Neutrophil (primary cell): ENCODE measurements around the gene IL20RB.

Experiments used
- H3K27ac ChIP-seq: fragments of 200-600 bp; sonication (generic); 2 replicates; pipeline ENCODE4 v1.5.1; 2016; ENCODE audit warnings: mild to moderate bottlenecking, moderate library complexity
- H3K27me3 ChIP-seq: fragments of 200-600 bp; sonication (generic); 2 replicates; pipeline ENCODE4 v1.6.0; 2016; ENCODE audit warnings: mild to moderate bottlenecking
- H3K36me3 ChIP-seq: fragments of 200-600 bp; sonication (generic); 2 replicates; pipeline ENCODE4 v1.5.1; 2017
- H3K4me1 ChIP-seq, 2 experiments: fragments of 200-600 bp in 1 of 2; sonication (generic) in 1 of 2; 1 replicate in 1 of 2; 2 replicates in 1 of 2; pipeline versions ENCODE4 v1.5.1 to v1.6.1; 2013 to 2016; ENCODE audit warnings: low read depth in 1 of 2, low read length in 1 of 2, mild to moderate bottlenecking in 1 of 2, moderate library complexity in 1 of 2; ENCODE audit not compliant: control insufficient read depth in 1 of 2, insufficient read depth in 1 of 2
- H3K4me3 ChIP-seq, 2 experiments: fragments of 200-600 bp in 1 of 2; sonication (generic) in 1 of 2; 1 replicate in 1 of 2; 2 replicates in 1 of 2; pipeline ENCODE4 v1.5.1; 2013 to 2016; ENCODE audit warnings: low read depth in 1 of 2, low read length in 1 of 2, mild to moderate bottlenecking in 1 of 2, moderate library complexity in 1 of 2
- H3K9me3 ChIP-seq: fragments of 200-600 bp; sonication (generic); 2 replicates; pipeline ENCODE4 v1.5.1; 2016
- TF ChIP-seq, protein P1 (sequence below): fragments of 200-600 bp; sonication (generic); IDR thresholded peaks from 2 replicates; pipeline ENCODE4 v1.5.1; 2016; ENCODE audit warnings: antibody characterized with exemption

The IL20RB gene

GRCh38 chr3:136937851-136938250 is 19.9 kb upstream of the IL20RB start:
- Histone ChIP-seq H3K27me3 (no peaks in the 10 kb centered on the region), H3K27ac (no peak overlapping the region), H3K4me1 (peaks cover 10 to 12% of the 10 kb centered on the region in 2 experiments), H3K36me3 (peaks cover 5% of the 10 kb centered on the region), H3K4me3 (no peak overlapping the region), H3K9me3 (no peaks in the 10 kb centered on the region)
- TF ChIP-seq, protein P1, sequence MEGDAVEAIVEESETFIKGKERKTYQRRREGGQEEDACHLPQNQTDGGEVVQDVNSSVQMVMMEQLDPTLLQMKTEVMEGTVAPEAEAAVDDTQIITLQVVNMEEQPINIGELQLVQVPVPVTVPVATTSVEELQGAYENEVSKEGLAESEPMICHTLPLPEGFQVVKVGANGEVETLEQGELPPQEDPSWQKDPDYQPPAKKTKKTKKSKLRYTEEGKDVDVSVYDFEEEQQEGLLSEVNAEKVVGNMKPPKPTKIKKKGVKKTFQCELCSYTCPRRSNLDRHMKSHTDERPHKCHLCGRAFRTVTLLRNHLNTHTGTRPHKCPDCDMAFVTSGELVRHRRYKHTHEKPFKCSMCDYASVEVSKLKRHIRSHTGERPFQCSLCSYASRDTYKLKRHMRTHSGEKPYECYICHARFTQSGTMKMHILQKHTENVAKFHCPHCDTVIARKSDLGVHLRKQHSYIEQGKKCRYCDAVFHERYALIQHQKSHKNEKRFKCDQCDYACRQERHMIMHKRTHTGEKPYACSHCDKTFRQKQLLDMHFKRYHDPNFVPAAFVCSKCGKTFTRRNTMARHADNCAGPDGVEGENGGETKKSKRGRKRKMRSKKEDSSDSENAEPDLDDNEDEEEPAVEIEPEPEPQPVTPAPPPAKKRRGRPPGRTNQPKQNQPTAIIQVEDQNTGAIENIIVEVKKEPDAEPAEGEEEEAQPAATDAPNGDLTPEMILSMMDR: no peak

DNA sequence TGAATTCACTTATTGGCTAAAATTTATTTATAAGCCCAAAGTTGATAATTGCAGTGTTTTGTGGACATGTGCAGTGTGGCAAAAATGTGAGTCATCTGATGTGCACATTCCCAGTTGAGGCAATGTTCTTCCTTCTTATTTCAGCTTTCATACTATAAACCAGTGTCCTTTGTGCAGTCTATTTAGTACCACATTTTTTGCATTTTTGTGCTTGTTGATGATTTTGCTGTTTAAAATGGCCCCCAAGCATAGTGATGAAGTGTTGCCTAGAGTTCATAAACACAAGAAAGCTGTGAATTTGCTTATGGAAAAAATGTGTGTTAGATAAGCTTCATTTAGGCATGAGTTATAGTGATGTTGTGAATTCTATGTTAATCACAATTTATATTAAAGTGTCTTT is 19.4 kb upstream of the IL20RB start:
- Histone ChIP-seq H3K27ac (peak overlapping the region; percentile 17), H3K4me1 (peaks cover 10 to 12% of the 10 kb centered on the region in 2 experiments), H3K27me3 (no peaks in the 10 kb centered on the region), H3K36me3 (peaks cover 5% of the 10 kb centered on the region), H3K4me3 (no peak overlapping the region), H3K9me3 (no peaks in the 10 kb centered on the region)
- TF ChIP-seq, protein P1: no peak

- H3K4me1 ChIP-seq: peaks cover 10 to 12% of the 10 kb centered on the region in 2 experiments
- TF ChIP-seq, protein P1: no peak
- H3K9me3 ChIP-seq: no peaks in the 10 kb centered on the region
- H3K27ac ChIP-seq: no peak overlapping the region
- H3K27me3 ChIP-seq: no peaks in the 10 kb centered on the region
- peaks cover under 1% of the 10 kb centered on the region for H3K36me3 ChIP-seq
- H3K4me3 ChIP-seq: no peak overlapping the region
These were observed 18.3 kb upstream of the IL20RB start for GRCh38 chr3:136939489-136939888.

DNA sequence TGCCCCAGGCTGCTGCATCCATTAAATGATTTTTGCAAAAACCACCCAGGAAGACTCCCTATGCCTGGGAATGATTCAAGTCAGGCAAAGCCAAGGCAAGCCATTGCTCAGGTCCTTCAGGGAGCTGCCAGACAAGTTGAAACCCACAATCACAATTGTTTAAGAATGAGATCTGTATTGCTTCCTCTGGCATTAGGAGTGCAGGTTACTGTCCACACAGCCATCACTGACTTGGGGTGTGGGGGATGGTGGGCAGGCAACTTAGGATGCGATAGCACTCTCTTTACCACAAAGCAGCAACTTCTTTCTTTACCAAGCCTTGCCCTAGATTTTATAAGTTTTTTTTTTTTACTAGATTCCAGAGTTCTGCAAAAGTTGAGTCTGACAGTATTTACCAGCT is 15.0 kb upstream of the IL20RB start:
- Histone ChIP-seq H3K4me3 (no peak overlapping the region), H3K27ac (no peak overlapping the region), H3K27me3 (no peaks in the 10 kb centered on the region), H3K9me3 (no peaks in the 10 kb centered on the region), H3K36me3 (peaks cover 10% of the 10 kb centered on the region), H3K4me1 (peaks cover 10% of the 10 kb centered on the region in 2 experiments)
- TF ChIP-seq, protein P1: no peak

GRCh38 chr3:136943436-136943835 is 14.3 kb upstream of the IL20RB start:
- H3K36me3 ChIP-seq: peaks cover 10% of the 10 kb centered on the region
- no peaks in the 10 kb centered on the region for H3K9me3 ChIP-seq
- peaks cover 4% of the 10 kb centered on the region in 2 experiments for H3K4me1 ChIP-seq
- TF ChIP-seq, protein P1: no peak
- H3K27me3 ChIP-seq: no peaks in the 10 kb centered on the region
- no peak overlapping the region for H3K27ac ChIP-seq
- H3K4me3 ChIP-seq: no peak overlapping the region

DNA sequence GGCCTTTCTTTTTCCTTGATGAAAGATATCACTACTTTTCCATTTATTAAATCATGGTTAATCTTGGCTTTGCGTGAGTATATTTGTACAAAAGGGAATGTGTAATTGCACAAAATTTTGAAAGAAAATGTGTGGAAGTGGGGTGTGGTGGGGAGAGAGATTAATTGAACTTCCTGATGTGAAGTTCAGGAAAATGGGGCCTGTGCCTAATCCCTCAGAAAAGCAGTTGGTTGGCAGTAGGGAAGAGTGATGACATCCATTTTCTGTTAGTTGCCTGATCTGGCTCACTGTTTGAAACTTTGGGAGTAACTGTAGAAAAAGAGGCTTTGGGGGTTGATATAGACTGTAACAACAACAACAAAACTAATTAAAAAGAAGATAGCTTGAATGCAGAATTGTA is 10.8 kb upstream of the IL20RB start:
- TF ChIP-seq, protein P1: no peak
- H3K4me3 ChIP-seq: no peak overlapping the region
- no peaks in the 10 kb centered on the region for H3K27me3 ChIP-seq
- H3K36me3 ChIP-seq: peaks cover 10% of the 10 kb centered on the region
- H3K4me1 ChIP-seq: no peaks in the 10 kb centered on the region
- H3K27ac ChIP-seq: no peak overlapping the region
- no peaks in the 10 kb centered on the region for H3K9me3 ChIP-seq
